A204.1 (cell line): Measurements from ENCODE around the gene RAD1.
"Not testable (repeated sequence)": the region's sequence is repeated elsewhere in the genome, so short reads cannot be mapped to it uniquely, and the experiment has no call there.

ENCODE experiments used
- FAIRE-seq: peaks from 2 replicates; lab custom pipeline; 2012; peaks lifted over from hg19 to GRCh38; lab: Jason Lieb, UNC

RAD1 gene

GRCh38 chr5:34915139-34915855, at the start of gene RAD1, which contains the start of gene BRIX1:
Gene RAD1, minus strand, starts transcription at chr5:34915504. Its CDS starts 612 bp downstream, at chr5:34914892.
Gene BRIX1, plus strand, starts transcription at chr5:34915711. Its CDS starts 28 bp downstream, at chr5:34915739.
- FAIRE-seq = peak; percentile 89

GRCh38 chr5:34959323-34959722, 44.0 kb upstream of the RAD1 start:
- no peak for FAIRE-seq

- peak; percentile 93 for FAIRE-seq
These were observed 42.8 kb upstream of the RAD1 start for GRCh38 chr5:34957857-34958690.

GRCh38 chr5:34957321-34957720, 42.0 kb upstream of the RAD1 start:
- no peak for FAIRE-seq

- FAIRE-seq = no peak
These were observed 29.2 kb upstream of the RAD1 start for GRCh38 chr5:34944460-34945047.

GRCh38 chr5:34944044-34944443, 28.7 kb upstream of the RAD1 start:
- FAIRE-seq = no peak

GRCh38 chr5:34941936-34942335, 26.6 kb upstream of the RAD1 start:
- FAIRE-seq = no peak

GRCh38 chr5:34932947-34933346, 17.6 kb upstream of the RAD1 start:
- no peak for FAIRE-seq

GRCh38 chr5:34930870-34931269, 15.6 kb upstream of the RAD1 start:
- no peak for FAIRE-seq

GRCh38 chr5:34930462-34930844, 15.1 kb upstream of the RAD1 start:
- no peak for FAIRE-seq

GRCh38 chr5:34929720-34930461, 14.6 kb upstream of the RAD1 start:
- FAIRE-seq = no peak

GRCh38 chr5:34929134-34929719, 13.9 kb upstream of the RAD1 start, which contains the start of gene DNAJC21:
Gene DNAJC21, plus strand, starts transcription at chr5:34929559. Its CDS starts 261 bp downstream, at chr5:34929820.
- peak; percentile 87 for FAIRE-seq

- FAIRE-seq = no peak
These were observed 13.0 kb upstream of the RAD1 start for GRCh38 chr5:34928267-34928666.

GRCh38 chr5:34927785-34928184, 12.5 kb upstream of the RAD1 start:
- FAIRE-seq = no peak

GRCh38 chr5:34926318-34926888, 11.1 kb upstream of the RAD1 start:
- no peak for FAIRE-seq

GRCh38 chr5:34924462-34924765, 9.1 kb upstream of the RAD1 start:
- no peak for FAIRE-seq

- no peak for FAIRE-seq
These were observed 8.6 kb upstream of the RAD1 start for GRCh38 chr5:34923694-34924461.

- not testable (repeated sequence) for FAIRE-seq
These were observed 8.0 kb upstream of the RAD1 start for GRCh38 chr5:34923256-34923655.

- no peak for FAIRE-seq
These were observed 3.8 kb upstream of the RAD1 start for GRCh38 chr5:34919077-34919476.

- FAIRE-seq = no peak
These were observed 2.7 kb upstream of the RAD1 start for GRCh38 chr5:34918025-34918424.

- FAIRE-seq = no peak
These were observed 1.2 kb upstream of the RAD1 start for GRCh38 chr5:34916518-34916917.
